GM12878 (cell line): ENCODE results near the gene PQBP1. TPM values are rescaled to one million over a fixed set of nuclear protein-coding genes. Genes with fewer than 3 reads are reported as not detected.
A peak's percentile ranks its signal among the peaks of the same experiment; 100 is the strongest.

Experiments
- ATAC-seq: fragments of 200-7000 bp; cut with Tn5 transposase; 3 replicates; pipeline ENCODE4 v1.9.1; 2020; ENCODE audit warnings: mild to moderate bottlenecking, moderate library complexity
- BruUV-seq: library from RNA; stranded (reverse); fragments of 400-500 nt; replicated peaks from 2 replicates; lab custom pipeline; 2021; lab: Mats Ljungman, UMichigan
- CTCF ChIA-PET: fragments of 300-600 bp; sonication (Branson Sonifier 250); formaldehyde crosslinking; extraction: SDS; loops from one replicate; lab custom pipeline; 2021; ENCODE audit warnings: inconsistent platforms; lab: Yijun Ruan, JAX
- POLR2A ChIA-PET: fragments of 350-600 bp; formaldehyde crosslinking; extraction: SDS; loops from one replicate; lab custom pipeline; 2021; ENCODE audit warnings: inconsistent platforms; lab: Charles Lee
- RAD21 ChIA-PET: fragments of 300-600 bp; sonication (Branson Sonifier 250); formaldehyde crosslinking; loops from one replicate; lab custom pipeline; 2023; ENCODE audit warnings: antibody characterized with exemption; ENCODE audit not compliant: unreplicated experiment; lab: Charles Lee
- SMC1A ChIA-PET: fragments of 300-600 bp; sonication (Branson Sonifier 250); formaldehyde crosslinking; loops from one replicate; lab custom pipeline; 2023; ENCODE audit not compliant: unreplicated experiment, uncharacterized antibody; lab: Charles Lee
- DNase-seq: peaks from one replicate; pipeline ENCODE4 v3.0.0-alpha.2; 2011; ENCODE audit warnings: low read depth, low spot score
- FAIRE-seq: peaks from 3 replicates; lab custom pipeline; 2011; peaks lifted over from hg19 to GRCh38; lab: Jason Lieb, UNC
- H2AFZ ChIP-seq: 2 replicates; pipeline ENCODE4 v1.6.0; 2011; ENCODE audit warnings: low read depth, low read length, control low read depth; ENCODE audit not compliant: control insufficient read depth
- H3K27ac ChIP-seq: 2 replicates; pipeline ENCODE4 v1.5.1; 2011; ENCODE audit warnings: control low read depth; ENCODE audit not compliant: control insufficient read depth, insufficient read depth
- H3K27me3 ChIP-seq, 2 experiments: replicated peaks in 1 of 2; 2 replicates each; pipeline versions ENCODE4 v1.6.0 to v1.6.1; 2011; ENCODE audit warnings: low read length in 1 of 2; ENCODE audit not compliant: control insufficient read depth in 2 of 2, insufficient read depth in 2 of 2
- H3K36me3 ChIP-seq, 2 experiments: 2 replicates each; pipeline ENCODE4 v1.5.1; 2011; ENCODE audit warnings: low read length in 1 of 2; ENCODE audit not compliant: control insufficient read depth in 2 of 2, insufficient read depth in 2 of 2
- H3K4me1 ChIP-seq: 2 replicates; pipeline ENCODE4 v1.6.1; 2011; ENCODE audit warnings: mild to moderate bottlenecking, low read length, moderate library complexity, mixed read lengths; ENCODE audit not compliant: control insufficient read depth, insufficient read depth
- H3K4me2 ChIP-seq: 2 replicates; pipeline ENCODE4 v1.6.0; 2011; ENCODE audit warnings: control low read depth; ENCODE audit not compliant: control insufficient read depth, insufficient read depth
- H3K4me3 ChIP-seq: fragments of 200-600 bp; sonication (generic); 2 replicates; pipeline ENCODE4 v1.5.1; 2016
- H3K79me2 ChIP-seq: 2 replicates; pipeline ENCODE4 v1.6.0; 2011; ENCODE audit warnings: low read length; ENCODE audit not compliant: control insufficient read depth, insufficient read depth
- H3K9ac ChIP-seq: 2 replicates; pipeline ENCODE4 v1.8.0; 2011; ENCODE audit warnings: low read length, control low read depth, mixed read lengths; ENCODE audit not compliant: control insufficient read depth, insufficient read depth
- H3K9me3 ChIP-seq: replicated peaks from 3 replicates; pipeline ENCODE4 v1.5.1; 2011; ENCODE audit warnings: mild to moderate bottlenecking, low read length; ENCODE audit not compliant: control insufficient read depth, insufficient read depth
- H4K20me1 ChIP-seq: 2 replicates; pipeline ENCODE4 v1.6.0; 2011; ENCODE audit not compliant: control insufficient read depth, insufficient read depth
- CEBPB ChIP-seq, 2 experiments: fragments of 150-350 bp in 1 of 2; IDR thresholded peaks; 2 replicates each; pipeline ENCODE4 v1.6.1; 2012 to 2014; ENCODE audit warnings: low read depth in 2 of 2, low read length in 2 of 2, borderline replicate concordance in 1 of 2, inconsistent platforms in 1 of 2
- FOS ChIP-seq: IDR thresholded peaks from 3 replicates; pipeline ENCODE4 v1.6.1; 2011; ENCODE audit warnings: borderline replicate concordance; ENCODE audit not compliant: insufficient read length; ENCODE audit errors: extremely low read depth
- FOXM1 ChIP-seq: IDR thresholded peaks from 2 replicates; pipeline ENCODE4 v1.6.1; 2012; ENCODE audit warnings: low read depth, mild to moderate bottlenecking, inconsistent platforms, low read length, moderate library complexity
- HCFC1 ChIP-seq: fragments of 150-350 bp; IDR thresholded peaks from 2 replicates; pipeline ENCODE4 v1.6.1; 2014; ENCODE audit warnings: low read length
- MTA3 ChIP-seq: IDR thresholded peaks from 2 replicates; pipeline ENCODE4 v1.6.1; 2012; ENCODE audit warnings: low read length, inconsistent platforms, borderline replicate concordance
- NR2C2 ChIP-seq: IDR thresholded peaks from 2 replicates; pipeline ENCODE4 v1.6.1; 2011; ENCODE audit warnings: borderline replicate concordance, low read depth; ENCODE audit not compliant: control insufficient read depth, insufficient read length
- POLR2A ChIP-seq: IDR thresholded peaks from 2 replicates; pipeline ENCODE4 v1.6.1; 2011; ENCODE audit warnings: low read depth, mild to moderate bottlenecking, low read length
- RBBP5 ChIP-seq: fragments of 200-600 bp; sonication (generic); conservative IDR thresholded peaks from 2 replicates; pipeline ENCODE4 v1.6.1; 2016
- SIN3A ChIP-seq: IDR thresholded peaks from 2 replicates; pipeline ENCODE4 v1.6.1; 2012; ENCODE audit warnings: low read depth, low read length, improper control_type of control experiment
- STAT1 ChIP-seq: fragments of 450-650 bp; conservative IDR thresholded peaks from 2 replicates; pipeline ENCODE4 v1.6.1; 2014; ENCODE audit warnings: antibody characterized with exemption, mild to moderate bottlenecking
- WRNIP1 ChIP-seq: IDR thresholded peaks from 2 replicates; pipeline ENCODE4 v1.6.1; 2011; ENCODE audit warnings: low read depth, low read length, improper control_type of control experiment, borderline replicate concordance
- ZZZ3 ChIP-seq: IDR thresholded peaks from 2 replicates; pipeline ENCODE4 v1.6.1; 2011; ENCODE audit warnings: low read depth; ENCODE audit not compliant: control insufficient read depth, insufficient read length
- WGBS: methylation state at CpG from one replicate; pipeline ENCODE4 v1.1.6; 2016; ENCODE audit warnings: low lambda C conversion rate; ENCODE audit not compliant: insufficient replicate concordance, insufficient coverage; ENCODE audit errors: missing lambda C conversion rate; 5-methylcytosine and 5-hydroxymethylcytosine counted together
- in situ Hi-C: fragments of 300-500 bp; cut with MboI; formaldehyde crosslinking; loops from 9 replicates; pipeline ENCODE4 v1.14.3; 2018; ENCODE audit warnings: mixed read lengths
- intact Hi-C: fragments of 100-400 bp; cut with micrococcal nuclease; formaldehyde crosslinking; loops from one replicate; pipeline ENCODE4 v1.14.2; 2022; ENCODE audit not compliant: unreplicated experiment
- polyA plus RNA-seq, 11 experiments: library from polyadenylated mRNA; depleted of rRNA in 4 of 11; unstranded in 6 of 11; stranded (reverse) in 5 of 11; fragments of >200 nt; fragmentation: Nextera tagmentation in 4 of 11; fragmentation: Illumina TruSeq in 1 of 11; extraction: Ambion mirVana in 4 of 11; extraction: Trizol in 1 of 11; gene quantifications; 1 replicate in 1 of 11; 2 replicates in 10 of 11; pipeline versions ENCODE4 v1.2.1 to v1.2.3, GENCODE V29; 2011 to 2016; ENCODE audit warnings: inconsistent platforms in 2 of 11, missing spikeins in 2 of 11, low read depth in 1 of 11
- total RNA-seq, 4 experiments: library from RNA; depleted of rRNA in 3 of 4; stranded (reverse); fragments of >200 nt in 3 of 4; fragmentation: Illumina TruSeq in 1 of 4; extraction: Trizol in 1 of 4; gene quantifications; 2 replicates each; pipeline versions ENCODE4 v1.2.1 to v1.2.3, GENCODE V29; 2013 to 2021
- TF ChIP-seq, protein P1 (sequence below): fragments of 450-650 bp; formaldehyde crosslinking; IDR thresholded peaks from 2 replicates; pipeline ENCODE4 v1.5.0; 2022; ENCODE audit warnings: mild to moderate bottlenecking, missing genetic modification characterization
- TF ChIP-seq, protein P2 (sequence below): fragments of 450-650 bp; formaldehyde crosslinking; IDR thresholded peaks from 2 replicates; pipeline ENCODE4 v1.4.0; 2022; ENCODE audit warnings: mild to moderate bottlenecking, moderate library complexity

Gene PQBP1
- total and polyA plus RNA-seq, 10 of the 15 experiments (the other 5 are each of a cell fraction or from before 2014, with no cell fraction given), result 12.5 to 74.8 (median 68.5) TPM

DNA sequence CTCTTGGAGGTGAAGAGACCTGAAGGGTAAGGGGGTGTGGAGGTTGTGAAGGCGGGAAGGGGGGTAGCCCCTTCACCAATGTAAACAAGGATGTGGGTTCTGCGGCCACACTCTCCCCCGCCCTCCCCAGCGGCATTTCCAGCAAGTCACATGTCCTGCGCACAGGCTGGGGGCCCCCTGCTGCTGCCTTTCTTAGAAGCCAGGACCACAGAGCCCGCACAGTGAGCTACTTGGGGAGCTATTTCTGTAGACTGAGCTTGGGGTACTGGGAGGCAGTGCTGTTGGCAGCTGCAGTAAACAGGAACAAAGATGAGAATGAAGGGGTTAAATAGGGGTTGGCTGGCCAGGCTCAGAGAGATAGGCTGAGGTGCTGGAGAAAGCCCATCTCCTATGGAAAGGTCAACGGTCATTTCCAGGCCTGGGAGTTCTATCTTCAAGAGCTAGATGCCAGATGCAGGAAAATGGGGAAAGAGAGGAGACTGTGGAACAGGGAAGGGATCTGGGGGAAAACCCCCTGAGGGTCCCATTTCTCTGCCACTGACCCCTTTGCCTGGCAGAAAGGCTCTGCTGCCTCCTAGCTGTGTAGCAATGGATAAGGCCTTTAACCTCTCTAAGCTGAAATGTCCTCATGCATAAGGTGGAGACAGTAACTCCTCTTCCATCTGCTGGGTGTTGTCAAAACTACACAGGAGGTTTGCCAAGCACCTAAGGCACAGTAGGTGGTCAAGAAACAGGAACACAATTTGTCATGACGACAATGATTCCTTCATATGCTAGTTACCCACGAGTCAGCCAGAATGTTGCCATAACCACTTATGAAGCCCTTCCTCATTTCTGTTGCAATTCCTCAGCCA, 39.6 kb downstream of the PQBP1 start:
- BruUV-seq, result TSS peak; percentile 88
- RAD21 ChIA-PET, result interaction anchor here (0.6 to 3.2 kb wide), 18 partner anchors 9 to 289 kb away, joined by 3 to 17 read pairs (median 5); partner anchors contain the start of genes HDAC6, PQBP1, SLC35A2 and TFE3
- SMC1A ChIA-PET, result interaction anchor here (0.7 to 2.9 kb wide), 12 partner anchors 9 to 288 kb away, joined by 3 to 12 read pairs (median 6); partner anchors contain the start of genes HDAC6, OTUD5, PQBP1 and SLC35A2
- Histone ChIP-seq H3K36me3 (peaks cover 2 to 18% of the 10 kb centered on the region in 2 experiments), H2AFZ (no peak overlapping the region), H3K27me3 (no peaks in the 10 kb centered on the region), H3K27ac (peak overlapping the region; percentile 95), H3K79me2 (peaks cover 35% of the 10 kb centered on the region), H3K9ac (peak overlapping the region; percentile 68), H3K4me2 (peak overlapping the region; percentile 88), H3K4me1 (peaks cover 73% of the 10 kb centered on the region), H3K4me3 (peak overlapping the region; percentile 28; the same call in 1 of the 2 replicates), H4K20me1 (no peaks in the 10 kb centered on the region), H3K9me3 (no peaks in the 10 kb centered on the region; the same call in 2 of the 3 replicates)
- CTCF ChIA-PET, result interaction anchor here (0.7 to 2.5 kb wide), 10 partner anchors 9 to 289 kb away, joined by 3 to 8 read pairs (median 5); partner anchors contain the start of genes ERAS, PQBP1 and TIMM17B
- DNase-seq (peak; percentile 79), FAIRE-seq (peak; percentile 44), ATAC-seq (peak; percentile 74)
- intact Hi-C loops, result loop anchor here (1.0 to 5.0 kb wide), 3 partner anchors 18 to 855 kb away; partner anchors contain the start of genes HDAC6 and PIM2
- POLR2A ChIA-PET, result interaction anchor here (1.0 to 3.4 kb wide), 9 partner anchors 10 to 242 kb away, joined by 3 to 13 read pairs (median 6); partner anchors contain the start of genes HDAC6, PQBP1, SLC35A2 and TIMM17B
- in situ Hi-C loops, result loop anchor here (25.0 kb wide), 1 partner anchor 1725 kb away; the partner anchor contains the start of gene CDK16
- 0% methylated on average over 9 of the region's 9 CpGs for WGBS
- TF ChIP-seq SIN3A (peak; percentile 80), STAT1 (no peak; the same call in 1 of the 2 replicates), ZZZ3 (no peak), RBBP5 (no peak), CEBPB (IDR thresholded peaks at IDR 0.05; ENCODE audit: borderline replicate concordance in 1 of 2, low read depth in 2 of 2, low read length in 2 of 2) (no peak; a peak in 1 of 4 replicates), FOXM1 (peak; percentile 86), FOS (no peak), MTA3 (no peak; the same call in 1 of the 2 replicates), WRNIP1 (peak; percentile 42; the same call in 1 of the 2 replicates), POLR2A (peak; percentile 65), HCFC1 (no peak; the same call in 1 of the 2 replicates), NR2C2 (no peak)
- TF ChIP-seq, protein P1, sequence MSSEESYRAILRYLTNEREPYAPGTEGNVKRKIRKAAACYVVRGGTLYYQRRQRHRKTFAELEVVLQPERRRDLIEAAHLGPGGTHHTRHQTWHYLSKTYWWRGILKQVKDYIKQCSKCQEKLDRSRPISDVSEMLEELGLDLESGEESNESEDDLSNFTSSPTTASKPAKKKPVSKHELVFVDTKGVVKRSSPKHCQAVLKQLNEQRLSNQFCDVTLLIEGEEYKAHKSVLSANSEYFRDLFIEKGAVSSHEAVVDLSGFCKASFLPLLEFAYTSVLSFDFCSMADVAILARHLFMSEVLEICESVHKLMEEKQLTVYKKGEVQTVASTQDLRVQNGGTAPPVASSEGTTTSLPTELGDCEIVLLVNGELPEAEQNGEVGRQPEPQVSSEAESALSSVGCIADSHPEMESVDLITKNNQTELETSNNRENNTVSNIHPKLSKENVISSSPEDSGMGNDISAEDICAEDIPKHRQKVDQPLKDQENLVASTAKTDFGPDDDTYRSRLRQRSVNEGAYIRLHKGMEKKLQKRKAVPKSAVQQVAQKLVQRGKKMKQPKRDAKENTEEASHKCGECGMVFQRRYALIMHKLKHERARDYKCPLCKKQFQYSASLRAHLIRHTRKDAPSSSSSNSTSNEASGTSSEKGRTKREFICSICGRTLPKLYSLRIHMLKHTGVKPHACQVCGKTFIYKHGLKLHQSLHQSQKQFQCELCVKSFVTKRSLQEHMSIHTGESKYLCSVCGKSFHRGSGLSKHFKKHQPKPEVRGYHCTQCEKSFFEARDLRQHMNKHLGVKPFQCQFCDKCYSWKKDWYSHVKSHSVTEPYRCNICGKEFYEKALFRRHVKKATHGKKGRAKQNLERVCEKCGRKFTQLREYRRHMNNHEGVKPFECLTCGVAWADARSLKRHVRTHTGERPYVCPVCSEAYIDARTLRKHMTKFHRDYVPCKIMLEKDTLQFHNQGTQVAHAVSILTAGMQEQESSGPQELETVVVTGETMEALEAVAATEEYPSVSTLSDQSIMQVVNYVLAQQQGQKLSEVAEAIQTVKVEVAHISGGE (CRISPR knock-in tag), result no peak
- TF ChIP-seq, protein P2, sequence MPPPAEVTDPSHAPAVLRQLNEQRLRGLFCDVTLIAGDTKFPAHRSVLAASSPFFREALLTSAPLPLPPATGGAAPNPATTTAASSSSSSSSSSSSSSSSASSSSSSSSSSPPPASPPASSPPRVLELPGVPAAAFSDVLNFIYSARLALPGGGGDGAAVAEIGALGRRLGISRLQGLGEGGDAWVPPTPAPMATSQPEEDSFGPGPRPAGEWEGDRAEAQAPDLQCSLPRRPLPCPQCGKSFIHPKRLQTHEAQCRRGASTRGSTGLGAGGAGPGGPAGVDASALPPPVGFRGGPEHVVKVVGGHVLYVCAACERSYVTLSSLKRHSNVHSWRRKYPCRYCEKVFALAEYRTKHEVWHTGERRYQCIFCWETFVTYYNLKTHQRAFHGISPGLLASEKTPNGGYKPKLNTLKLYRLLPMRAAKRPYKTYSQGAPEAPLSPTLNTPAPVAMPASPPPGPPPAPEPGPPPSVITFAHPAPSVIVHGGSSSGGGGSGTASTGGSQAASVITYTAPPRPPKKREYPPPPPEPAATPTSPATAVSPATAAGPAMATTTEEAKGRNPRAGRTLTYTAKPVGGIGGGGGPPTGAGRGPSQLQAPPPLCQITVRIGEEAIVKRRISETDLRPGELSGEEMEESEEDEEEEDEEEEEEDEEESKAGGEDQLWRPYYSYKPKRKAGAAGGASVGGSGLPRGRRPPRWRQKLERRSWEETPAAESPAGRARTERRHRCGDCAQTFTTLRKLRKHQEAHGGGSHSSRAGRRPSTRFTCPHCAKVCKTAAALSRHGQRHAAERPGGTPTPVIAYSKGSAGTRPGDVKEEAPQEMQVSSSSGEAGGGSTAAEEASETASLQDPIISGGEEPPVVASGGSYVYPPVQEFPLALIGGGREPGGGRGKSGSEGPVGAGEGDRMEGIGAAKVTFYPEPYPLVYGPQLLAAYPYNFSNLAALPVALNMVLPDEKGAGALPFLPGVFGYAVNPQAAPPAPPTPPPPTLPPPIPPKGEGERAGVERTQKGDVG (CRISPR knock-in tag), result no peak
